Osteocyte (in vitro differentiated cells): ENCODE data around the gene YBX2. TPM values are rescaled to one million over a fixed set of nuclear protein-coding genes. Genes with fewer than 3 reads are reported as not detected.

Experiments used
- DNase-seq: peaks from one replicate; pipeline ENCODE4 v3.0.0; 2021; ENCODE audit warnings: mixed read lengths; ENCODE audit not compliant: unreplicated experiment; ENCODE audit errors: extremely low spot score
- H3K27ac Mint-ChIP-seq: one replicate; pipeline ENCODE4 v1.8.0; 2021; ENCODE audit warnings: mild to moderate bottlenecking, mixed read lengths; ENCODE audit not compliant: unreplicated experiment
- H3K27me3 Mint-ChIP-seq: one replicate; pipeline ENCODE4 v1.8.0; 2021; ENCODE audit warnings: mixed read lengths; ENCODE audit not compliant: unreplicated experiment
- H3K36me3 Mint-ChIP-seq: one replicate; pipeline ENCODE4 v1.8.0; 2021; ENCODE audit warnings: mixed read lengths; ENCODE audit not compliant: unreplicated experiment
- H3K4me1 Mint-ChIP-seq: one replicate; pipeline ENCODE4 v1.8.0; 2021; ENCODE audit warnings: mixed read lengths; ENCODE audit not compliant: unreplicated experiment
- H3K4me3 Mint-ChIP-seq: one replicate; pipeline ENCODE4 v1.8.0; 2021; ENCODE audit warnings: mild to moderate bottlenecking, moderate library complexity, mixed read lengths; ENCODE audit not compliant: unreplicated experiment
- H3K9me3 Mint-ChIP-seq: one replicate; pipeline ENCODE4 v1.8.0; 2021; ENCODE audit warnings: mixed read lengths; ENCODE audit not compliant: unreplicated experiment
- CTCF ChIP-seq: fragments of 200-600 bp; sonication (generic); IDR thresholded peaks from 2 replicates; pipeline ENCODE4 v1.5.0; 2021; ENCODE audit warnings: antibody characterized with exemption, mild to moderate bottlenecking, moderate library complexity
- total RNA-seq: library from RNA; stranded (reverse); gene quantifications from 2 replicates; pipeline ENCODE4 v1.2.1, GENCODE V29; 2021

The YBX2 gene
- total RNA-seq, 1 donor from 2014 or later, result 0.40 TPM

- no peaks in the 10 kb centered on the region for H3K36me3 Mint-ChIP-seq
Observed at GRCh38 chr17:7329997-7330637, 35.7 kb upstream of the YBX2 start.

GRCh38 chr17:7329374-7329996, 35.0 kb upstream of the YBX2 start:
- Mint-ChIP-seq H3K4me3 (peak overlapping the region; percentile 86), H3K36me3 (peaks cover 1% of the 10 kb centered on the region), H3K9me3 (no peaks in the 10 kb centered on the region), H3K4me1 (peaks cover 15% of the 10 kb centered on the region), H3K27ac (peak overlapping the region; percentile 91), H3K27me3 (no peaks in the 10 kb centered on the region)
- DNase-seq, result peak; percentile 99
- peak; percentile 31 for TF ChIP-seq CTCF

More at GRCh38 chr17:7329997-7330637, 35.7 kb upstream of the YBX2 start:
- peak overlapping the region; percentile 86 for H3K4me3 Mint-ChIP-seq
- no peak for TF ChIP-seq CTCF
- no peaks in the 10 kb centered on the region for H3K9me3 Mint-ChIP-seq
- H3K4me1 Mint-ChIP-seq, result peaks cover 15% of the 10 kb centered on the region
- H3K27ac Mint-ChIP-seq, result peak overlapping the region; percentile 91
- no peak for DNase-seq
- no peaks in the 10 kb centered on the region for H3K27me3 Mint-ChIP-seq

GRCh38 chr17:7328840-7329373, 34.5 kb upstream of the YBX2 start, which contains the start of gene NEURL4:
NEURL4 (minus strand) TSS chr17:7329335; CDS start chr17:7329312, 23 bp downstream.
- peaks cover 1% of the 10 kb centered on the region for H3K36me3 Mint-ChIP-seq
- H3K9me3 Mint-ChIP-seq, result no peaks in the 10 kb centered on the region
- no peaks in the 10 kb centered on the region for H3K27me3 Mint-ChIP-seq
- no peak for DNase-seq
- peak within 1 kb of the TSS; percentile 91 for H3K27ac Mint-ChIP-seq
- TF ChIP-seq CTCF, result no peak
- peak within 1 kb of the TSS; percentile 92 for H3K4me3 Mint-ChIP-seq
- peaks cover 15% of the 10 kb centered on the region for H3K4me1 Mint-ChIP-seq

GRCh38 chr17:7328009-7328408, 33.6 kb upstream of the YBX2 start:
- peaks cover 15% of the 10 kb centered on the region for H3K4me1 Mint-ChIP-seq
- no peaks in the 10 kb centered on the region for H3K27me3 Mint-ChIP-seq
- H3K27ac Mint-ChIP-seq, result peak overlapping the region; percentile 91
- TF ChIP-seq CTCF, result no peak
- H3K36me3 Mint-ChIP-seq, result peaks cover 4% of the 10 kb centered on the region
- H3K4me3 Mint-ChIP-seq, result peak overlapping the region; percentile 92
- DNase-seq, result no peak
- H3K9me3 Mint-ChIP-seq, result no peaks in the 10 kb centered on the region

- H3K27ac Mint-ChIP-seq, result no peak overlapping the region
- DNase-seq, result no peak
- no peak for TF ChIP-seq CTCF
- no peaks in the 10 kb centered on the region for H3K27me3 Mint-ChIP-seq
- H3K4me3 Mint-ChIP-seq, result peak overlapping the region; percentile 92
- H3K4me1 Mint-ChIP-seq, result peaks cover 15% of the 10 kb centered on the region
- peaks cover 4% of the 10 kb centered on the region for H3K36me3 Mint-ChIP-seq
- no peaks in the 10 kb centered on the region for H3K9me3 Mint-ChIP-seq
Observed at GRCh38 chr17:7327501-7327900, 33.1 kb upstream of the YBX2 start.
